Measurements from ENCODE around the gene ABCC6. TPM values are rescaled to one million over a fixed set of nuclear protein-coding genes. Genes with fewer than 3 reads are reported as not detected.

Gene ABCC6
- total RNA-seq, 2 experiments from 2014 or later, result not detected

DNA sequence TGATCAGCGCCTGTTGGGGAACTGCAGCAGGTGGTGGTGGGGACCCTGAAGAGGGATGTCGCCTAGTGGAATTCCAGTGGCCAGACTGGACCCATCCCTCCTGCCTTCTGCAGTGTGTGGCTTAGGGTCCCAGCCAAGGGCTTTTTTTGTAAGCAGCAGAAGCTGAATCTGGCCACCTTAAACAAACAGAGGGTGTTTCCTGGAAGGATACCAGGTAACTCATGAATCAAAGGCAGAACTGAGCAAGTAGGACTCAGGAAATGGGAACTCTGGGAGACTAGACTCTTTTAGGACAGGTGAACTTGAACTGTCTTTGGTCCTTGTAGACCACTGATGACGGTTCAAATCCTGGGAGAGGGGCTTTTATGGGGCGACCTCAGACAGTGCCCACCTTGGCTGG lies 124.0 kb downstream of the ABCC6 start:
- H3K27ac ChIP-seq (ENCODE audit: low read depth, low read length, poor library complexity, severe bottlenecking), result peak overlapping the region; percentile 100
- POLR2A ChIA-PET, result interaction anchor here (0.6 to 1.0 kb wide), 2 partner anchors 24 to 221 kb away, joined by 3 to 4 read pairs; no protein-coding TSS in a partner anchor
- H3K9me2 ChIP-seq (ENCODE audit: insufficient read depth, low read length), result no peaks in the 10 kb centered on the region
- DNase-seq (ENCODE audit: low spot score), result no peak
- peaks cover 71% of the 10 kb centered on the region for H3K36me3 ChIP-seq (ENCODE audit: insufficient read depth, low read length)
- H4K20me1 ChIP-seq (ENCODE audit: insufficient read depth, low read length), result no peaks in the 10 kb centered on the region
- peak overlapping the region; percentile 58 for H3K4me2 ChIP-seq (ENCODE audit: low read length)
- TF ChIP-seq, protein P1, sequence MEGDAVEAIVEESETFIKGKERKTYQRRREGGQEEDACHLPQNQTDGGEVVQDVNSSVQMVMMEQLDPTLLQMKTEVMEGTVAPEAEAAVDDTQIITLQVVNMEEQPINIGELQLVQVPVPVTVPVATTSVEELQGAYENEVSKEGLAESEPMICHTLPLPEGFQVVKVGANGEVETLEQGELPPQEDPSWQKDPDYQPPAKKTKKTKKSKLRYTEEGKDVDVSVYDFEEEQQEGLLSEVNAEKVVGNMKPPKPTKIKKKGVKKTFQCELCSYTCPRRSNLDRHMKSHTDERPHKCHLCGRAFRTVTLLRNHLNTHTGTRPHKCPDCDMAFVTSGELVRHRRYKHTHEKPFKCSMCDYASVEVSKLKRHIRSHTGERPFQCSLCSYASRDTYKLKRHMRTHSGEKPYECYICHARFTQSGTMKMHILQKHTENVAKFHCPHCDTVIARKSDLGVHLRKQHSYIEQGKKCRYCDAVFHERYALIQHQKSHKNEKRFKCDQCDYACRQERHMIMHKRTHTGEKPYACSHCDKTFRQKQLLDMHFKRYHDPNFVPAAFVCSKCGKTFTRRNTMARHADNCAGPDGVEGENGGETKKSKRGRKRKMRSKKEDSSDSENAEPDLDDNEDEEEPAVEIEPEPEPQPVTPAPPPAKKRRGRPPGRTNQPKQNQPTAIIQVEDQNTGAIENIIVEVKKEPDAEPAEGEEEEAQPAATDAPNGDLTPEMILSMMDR (conservative IDR thresholded peaks at IDR 0.05; ENCODE audit: low read length), result no peak
- no peak for TF ChIP-seq EZH2phosphoT487 (IDR thresholded peaks at IDR 0.05; ENCODE audit: borderline replicate concordance, low read depth, low read length)
- no peaks in the 10 kb centered on the region; the same call in 1 of the 2 replicates for H3K9me3 ChIP-seq (ENCODE audit: low read length)
- intact Hi-C loops (cut with micrococcal nuclease; ENCODE audit: unreplicated experiment), result no loop called here
- BruUV-seq (replicated peaks), result no TSS peak
- CTCF ChIA-PET (ENCODE audit: unreplicated experiment), result no interaction called here
- H2AFZ ChIP-seq (ENCODE audit: low read length), result no peak overlapping the region
- H3K4me1 ChIP-seq (ENCODE audit: insufficient read depth, low read length, poor library complexity, severe bottlenecking), result peaks cover 96% of the 10 kb centered on the region
- H3K79me2 ChIP-seq (ENCODE audit: insufficient read depth, low read depth, low read length), result peaks cover 6% of the 10 kb centered on the region; the same call in 1 of the 2 replicates
- no peak overlapping the region for H3K4me3 ChIP-seq (ENCODE audit: low read depth, low read length, poor library complexity, severe bottlenecking)

Other genes with a start within 250 kb of the ABCC6 start
- 32.0 and 36.6 TPM in 2 replicates for gene NOMO3, start 9.0 kb upstream of the ABCC6 start, total RNA-seq (2014; rRNA removed; shearing (Covaris generic))
- gene NOMO3, start 9.0 kb upstream of the ABCC6 start, total RNA-seq (2022), result 64.6 and 75.6 TPM in 2 replicates
- 1.0 and 2.0 TPM in 2 replicates for gene NPIPA7, start 155.6 kb upstream of the ABCC6 start, total RNA-seq (2014; rRNA removed; shearing (Covaris generic))
- gene NPIPA7, start 155.6 kb upstream of the ABCC6 start, total RNA-seq (2022), result 14.4 and 17.8 TPM in 2 replicates